ENCODE measurements around the gene TBL1XR1. TPM values are rescaled to one million over a fixed set of nuclear protein-coding genes. Genes with fewer than 3 reads are reported as not detected.

TBL1XR1 gene
- total RNA-seq, 4 donors from 2014 or later: 56.0 to 90.8 (median 75.6) TPM

DNA sequence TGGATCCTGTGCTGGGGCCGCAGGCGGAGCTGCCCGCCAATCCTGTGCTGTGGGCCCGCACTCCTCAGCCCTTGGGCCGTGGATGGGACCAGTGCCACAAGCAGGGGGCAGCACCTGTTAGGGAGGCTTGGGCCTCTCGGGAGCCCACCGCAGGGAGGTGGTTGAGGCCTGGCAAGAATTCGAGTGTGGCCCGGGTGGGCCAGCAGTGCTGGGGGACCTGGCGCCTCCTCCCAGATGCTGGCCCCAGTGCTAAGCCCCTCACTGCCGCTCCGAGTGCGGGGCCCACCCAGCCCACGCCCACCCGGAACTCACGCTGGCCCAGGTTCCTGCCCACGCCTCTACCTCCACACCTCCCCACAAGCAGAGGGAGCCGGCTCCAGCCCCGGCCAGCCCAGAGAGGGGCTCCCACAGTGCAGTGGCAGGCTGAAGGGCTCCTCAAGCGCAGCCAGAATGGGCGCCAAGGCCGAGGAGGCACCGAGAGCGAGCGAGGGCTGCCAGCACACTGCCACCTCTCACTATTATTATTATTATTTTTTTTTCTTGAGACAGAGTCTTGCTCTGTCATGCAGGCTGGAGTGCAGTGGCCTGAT, 31.4 kb upstream of the TBL1XR1 start:
- Histone ChIP-seq H3K4me1 (no peaks in the 10 kb centered on the region), H3K27ac (no peak overlapping the region), H3K4me3 (no peak overlapping the region), H3K36me3 (no peaks in the 10 kb centered on the region), H3K9me3 (no peaks in the 10 kb centered on the region), H3K27me3 (no peaks in the 10 kb centered on the region)
- WGBS: 100% methylated on average over 12 of the region's 25 CpGs
- TF ChIP-seq, protein P1, sequence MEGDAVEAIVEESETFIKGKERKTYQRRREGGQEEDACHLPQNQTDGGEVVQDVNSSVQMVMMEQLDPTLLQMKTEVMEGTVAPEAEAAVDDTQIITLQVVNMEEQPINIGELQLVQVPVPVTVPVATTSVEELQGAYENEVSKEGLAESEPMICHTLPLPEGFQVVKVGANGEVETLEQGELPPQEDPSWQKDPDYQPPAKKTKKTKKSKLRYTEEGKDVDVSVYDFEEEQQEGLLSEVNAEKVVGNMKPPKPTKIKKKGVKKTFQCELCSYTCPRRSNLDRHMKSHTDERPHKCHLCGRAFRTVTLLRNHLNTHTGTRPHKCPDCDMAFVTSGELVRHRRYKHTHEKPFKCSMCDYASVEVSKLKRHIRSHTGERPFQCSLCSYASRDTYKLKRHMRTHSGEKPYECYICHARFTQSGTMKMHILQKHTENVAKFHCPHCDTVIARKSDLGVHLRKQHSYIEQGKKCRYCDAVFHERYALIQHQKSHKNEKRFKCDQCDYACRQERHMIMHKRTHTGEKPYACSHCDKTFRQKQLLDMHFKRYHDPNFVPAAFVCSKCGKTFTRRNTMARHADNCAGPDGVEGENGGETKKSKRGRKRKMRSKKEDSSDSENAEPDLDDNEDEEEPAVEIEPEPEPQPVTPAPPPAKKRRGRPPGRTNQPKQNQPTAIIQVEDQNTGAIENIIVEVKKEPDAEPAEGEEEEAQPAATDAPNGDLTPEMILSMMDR (IDR thresholded peaks at IDR 0.05): no peak
- no peak for TF ChIP-seq EP300 (IDR thresholded peaks at IDR 0.05)
- no peak for DNase-seq (ENCODE audit: low spot score in 2 of 2)

GRCh38 chr3:177224414-177224813, 27.1 kb upstream of the TBL1XR1 start:
- TF ChIP-seq, protein P1 (IDR thresholded peaks at IDR 0.05): no peak
- TF ChIP-seq EP300 (IDR thresholded peaks at IDR 0.05) (no peak), POLR2A (IDR thresholded peaks at IDR 0.05) (no peak), POLR2AphosphoS5 (IDR thresholded peaks at IDR 0.05) (no peak)
- DNase-seq (ENCODE audit: low spot score in 2 of 2): no peak
- Histone ChIP-seq H3K4me3 (no peak overlapping the region), H3K4me1 (no peaks in the 10 kb centered on the region), H3K27ac (no peak overlapping the region), H3K9me3 (no peaks in the 10 kb centered on the region), H3K27me3 (no peaks in the 10 kb centered on the region), H3K36me3 (no peaks in the 10 kb centered on the region)

DNA sequence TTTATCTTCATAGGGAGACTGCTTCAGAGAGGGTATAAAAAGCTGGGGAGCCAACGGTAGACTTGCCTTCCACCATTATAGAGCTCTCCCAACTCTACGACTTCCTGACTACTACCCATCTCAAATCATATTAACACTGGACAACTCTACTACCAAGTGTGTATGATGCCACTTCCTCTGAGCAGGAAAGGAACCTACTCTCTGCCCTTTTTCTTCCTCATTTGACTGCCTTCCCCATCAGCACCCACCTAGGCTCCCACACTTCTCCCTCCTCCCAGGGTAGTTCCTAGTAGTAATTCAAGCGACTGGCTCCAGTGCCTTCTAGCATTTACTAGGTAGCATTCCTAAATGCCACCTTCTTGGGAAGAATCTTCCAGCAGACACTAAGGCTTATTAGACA, 24.5 kb upstream of the TBL1XR1 start:
- WGBS: 90% methylated on average over 3 of the region's 3 CpGs
- H3K4me1 ChIP-seq: no peaks in the 10 kb centered on the region
- no peak overlapping the region for H3K4me3 ChIP-seq
- no peak overlapping the region for H3K27ac ChIP-seq
- TF ChIP-seq POLR2A (IDR thresholded peaks at IDR 0.05) (no peak), POLR2AphosphoS5 (IDR thresholded peaks at IDR 0.05) (no peak), EP300 (IDR thresholded peaks at IDR 0.05) (no peak)
- TF ChIP-seq, protein P1 (IDR thresholded peaks at IDR 0.05): no peak
- no peaks in the 10 kb centered on the region for H3K27me3 ChIP-seq
- H3K9me3 ChIP-seq: no peaks in the 10 kb centered on the region
- H3K36me3 ChIP-seq: no peaks in the 10 kb centered on the region
- no peak for DNase-seq (ENCODE audit: low spot score in 2 of 2)

DNA sequence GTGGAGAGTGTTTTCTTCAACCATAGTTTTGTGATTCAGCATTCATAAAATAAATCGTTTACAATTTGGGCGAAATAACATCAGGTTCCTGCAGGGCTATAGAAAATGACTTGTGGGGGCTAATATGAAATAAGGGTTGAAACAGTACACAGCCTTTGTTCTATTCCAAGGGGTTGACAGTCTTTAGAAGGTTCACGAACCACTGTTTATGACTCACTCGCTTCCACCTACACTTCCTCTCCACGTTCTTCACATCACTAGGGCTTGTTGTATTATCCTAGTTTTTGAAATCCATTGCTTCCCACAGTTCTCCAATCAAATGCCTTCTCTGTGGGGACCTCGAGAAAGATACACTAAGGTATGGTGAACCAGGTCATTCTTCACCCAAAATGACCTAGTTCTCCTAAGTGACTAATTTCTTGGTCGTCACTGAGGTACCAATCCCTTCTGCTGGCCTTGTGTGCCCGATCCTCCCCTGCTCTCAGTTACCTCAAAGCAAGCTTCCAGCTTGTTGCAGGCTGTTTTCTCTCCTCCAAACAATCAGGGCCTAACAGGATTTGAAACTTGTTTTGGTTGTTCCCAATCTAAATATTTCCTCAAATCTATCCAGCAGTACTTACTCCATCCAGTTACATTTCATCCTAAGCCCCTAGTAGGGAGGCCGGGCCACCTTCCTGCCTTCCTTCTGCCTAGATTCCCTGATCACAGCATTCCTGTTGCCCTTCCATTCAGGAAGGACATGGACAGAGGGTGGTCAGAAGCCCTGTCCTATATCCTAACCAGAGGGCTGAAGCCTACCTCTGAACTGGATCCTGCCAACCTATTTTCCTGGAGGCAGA, 23.1 kb upstream of the TBL1XR1 start:
- H3K36me3 ChIP-seq: no peaks in the 10 kb centered on the region
- no peak overlapping the region for H3K27ac ChIP-seq
- H3K9me3 ChIP-seq: no peaks in the 10 kb centered on the region
- no peak for TF ChIP-seq EP300 (IDR thresholded peaks at IDR 0.05)
- TF ChIP-seq, protein P1 (IDR thresholded peaks at IDR 0.05): no peak
- TF ChIP-seq POLR2A (IDR thresholded peaks at IDR 0.05): no peak
- no peak for TF ChIP-seq POLR2AphosphoS5 (IDR thresholded peaks at IDR 0.05)
- H3K4me1 ChIP-seq: no peaks in the 10 kb centered on the region
- WGBS: 84% methylated on average over 9 of the region's 9 CpGs
- no peaks in the 10 kb centered on the region for H3K27me3 ChIP-seq
- no peak for DNase-seq (ENCODE audit: low spot score in 2 of 2)
- no peak overlapping the region for H3K4me3 ChIP-seq

GRCh38 chr3:177213801-177214535, 16.7 kb upstream of the TBL1XR1 start:
- Histone ChIP-seq H3K27me3 (no peaks in the 10 kb centered on the region), H3K27ac (no peak overlapping the region)
- WGBS: 87% methylated on average over 7 of the region's 7 CpGs

More at GRCh38 chr3:177213801-177214535, 16.7 kb upstream of the TBL1XR1 start:
- DNase-seq (ENCODE audit: low spot score in 2 of 2): no peak
- H3K9me3 ChIP-seq: no peaks in the 10 kb centered on the region
- TF ChIP-seq EP300 (IDR thresholded peaks at IDR 0.05): no peak
- TF ChIP-seq, protein P1 (IDR thresholded peaks at IDR 0.05): no peak
- no peak for TF ChIP-seq POLR2A (IDR thresholded peaks at IDR 0.05)
- TF ChIP-seq POLR2AphosphoS5 (IDR thresholded peaks at IDR 0.05): no peak
- no peaks in the 10 kb centered on the region for H3K4me1 ChIP-seq
- H3K4me3 ChIP-seq: no peak overlapping the region
- no peaks in the 10 kb centered on the region for H3K36me3 ChIP-seq
